Central memory CD8-positive, alpha-beta T cell (primary cell): ENCODE data around the gene SSTR3.

ENCODE experiments used
- ATAC-seq: fragments of 150-1000 bp; cut with Tn5 transposase; replicated peaks from 2 replicates; pipeline ENCODE4 v1.10.0; 2022; ENCODE audit warnings: mild to moderate bottlenecking, moderate FRiP score, moderate number of reproducible peaks; ENCODE audit not compliant: poor library complexity, severe bottlenecking; ENCODE audit errors: extremely low read depth
- DNase-seq, 2 donors: peaks; one replicate each; pipeline ENCODE4 v3.0.0; 2021; ENCODE audit warnings: low spot score in 2 of 2
- H3K27ac Mint-ChIP-seq: one replicate; pipeline ENCODE4 v1.8.0; 2022; ENCODE audit warnings: low read depth, mild to moderate bottlenecking, moderate library complexity, mixed read lengths
- H3K27me3 Mint-ChIP-seq: one replicate; pipeline ENCODE4 v1.8.0; 2022; ENCODE audit warnings: mixed read lengths
- H3K36me3 Mint-ChIP-seq: one replicate; pipeline ENCODE4 v1.8.0; 2022; ENCODE audit warnings: mild to moderate bottlenecking, moderate library complexity, mixed read lengths; ENCODE audit not compliant: insufficient read depth
- H3K4me1 Mint-ChIP-seq: one replicate; pipeline ENCODE4 v1.8.0; 2022; ENCODE audit warnings: mixed read lengths
- H3K4me3 Mint-ChIP-seq: one replicate; pipeline ENCODE4 v1.8.0; 2022; ENCODE audit warnings: mild to moderate bottlenecking, moderate library complexity, mixed read lengths
- H3K9me3 Mint-ChIP-seq: one replicate; pipeline ENCODE4 v1.8.0; 2022; ENCODE audit warnings: mixed read lengths

The SSTR3 gene

GRCh38 chr22:37220543-37220981 is 8.3 kb upstream of the SSTR3 start:
- no peaks in the 10 kb centered on the region for H3K27me3 Mint-ChIP-seq
- DNase-seq (no peak), ATAC-seq (no peak)
- H3K27ac Mint-ChIP-seq, result peak overlapping the region; percentile 75
- peaks cover 29% of the 10 kb centered on the region for H3K36me3 Mint-ChIP-seq
- H3K4me3 Mint-ChIP-seq, result peak overlapping the region; percentile 34
- H3K9me3 Mint-ChIP-seq, result peaks cover 5% of the 10 kb centered on the region
- peaks cover 81% of the 10 kb centered on the region for H3K4me1 Mint-ChIP-seq

- H3K4me3 Mint-ChIP-seq, result peak overlapping the region; percentile 29
- peaks cover 5% of the 10 kb centered on the region for H3K9me3 Mint-ChIP-seq
- no peaks in the 10 kb centered on the region for H3K27me3 Mint-ChIP-seq
- DNase-seq, result no peak
- ATAC-seq, result no peak
- H3K27ac Mint-ChIP-seq, result peak overlapping the region; percentile 75
- peaks cover 71% of the 10 kb centered on the region for H3K4me1 Mint-ChIP-seq
- peaks cover 20% of the 10 kb centered on the region for H3K36me3 Mint-ChIP-seq
Observed at GRCh38 chr22:37219533-37219932, 7.3 kb upstream of the SSTR3 start.

GRCh38 chr22:37218771-37219411 is 6.6 kb upstream of the SSTR3 start:
- H3K9me3 Mint-ChIP-seq, result peaks cover 5% of the 10 kb centered on the region
- H3K4me3 Mint-ChIP-seq, result peak overlapping the region; percentile 29
- peak in 1 of 2 donors; percentile 70 for DNase-seq
- H3K27ac Mint-ChIP-seq, result peak overlapping the region; percentile 75
- H3K27me3 Mint-ChIP-seq, result no peaks in the 10 kb centered on the region
- H3K36me3 Mint-ChIP-seq, result peaks cover 14% of the 10 kb centered on the region
- ATAC-seq, result peak; percentile 87
- H3K4me1 Mint-ChIP-seq, result peaks cover 69% of the 10 kb centered on the region

- Mint-ChIP-seq H3K27me3 (no peaks in the 10 kb centered on the region), H3K4me3 (peak overlapping the region; percentile 29), H3K9me3 (peaks cover 5% of the 10 kb centered on the region), H3K4me1 (peaks cover 69% of the 10 kb centered on the region), H3K27ac (no peak overlapping the region), H3K36me3 (peaks cover 11% of the 10 kb centered on the region)
- no peak for ATAC-seq
- DNase-seq, result no peak
Observed at GRCh38 chr22:37218399-37218770, 6.1 kb upstream of the SSTR3 start.

GRCh38 chr22:37215890-37216289 is 3.6 kb upstream of the SSTR3 start:
- Mint-ChIP-seq H3K4me1 (peaks cover 46% of the 10 kb centered on the region), H3K27me3 (no peaks in the 10 kb centered on the region), H3K27ac (no peak overlapping the region), H3K36me3 (peaks cover 3% of the 10 kb centered on the region), H3K4me3 (no peak overlapping the region), H3K9me3 (no peaks in the 10 kb centered on the region)
- DNase-seq (no peak), ATAC-seq (no peak)

- Mint-ChIP-seq H3K4me1 (peaks cover 36% of the 10 kb centered on the region), H3K27me3 (no peaks in the 10 kb centered on the region), H3K9me3 (no peaks in the 10 kb centered on the region), H3K27ac (no peak overlapping the region), H3K4me3 (no peak overlapping the region), H3K36me3 (peaks cover 2% of the 10 kb centered on the region)
- DNase-seq, result no peak
- no peak for ATAC-seq
Observed at GRCh38 chr22:37214731-37215030, 2.4 kb upstream of the SSTR3 start.

DNA sequence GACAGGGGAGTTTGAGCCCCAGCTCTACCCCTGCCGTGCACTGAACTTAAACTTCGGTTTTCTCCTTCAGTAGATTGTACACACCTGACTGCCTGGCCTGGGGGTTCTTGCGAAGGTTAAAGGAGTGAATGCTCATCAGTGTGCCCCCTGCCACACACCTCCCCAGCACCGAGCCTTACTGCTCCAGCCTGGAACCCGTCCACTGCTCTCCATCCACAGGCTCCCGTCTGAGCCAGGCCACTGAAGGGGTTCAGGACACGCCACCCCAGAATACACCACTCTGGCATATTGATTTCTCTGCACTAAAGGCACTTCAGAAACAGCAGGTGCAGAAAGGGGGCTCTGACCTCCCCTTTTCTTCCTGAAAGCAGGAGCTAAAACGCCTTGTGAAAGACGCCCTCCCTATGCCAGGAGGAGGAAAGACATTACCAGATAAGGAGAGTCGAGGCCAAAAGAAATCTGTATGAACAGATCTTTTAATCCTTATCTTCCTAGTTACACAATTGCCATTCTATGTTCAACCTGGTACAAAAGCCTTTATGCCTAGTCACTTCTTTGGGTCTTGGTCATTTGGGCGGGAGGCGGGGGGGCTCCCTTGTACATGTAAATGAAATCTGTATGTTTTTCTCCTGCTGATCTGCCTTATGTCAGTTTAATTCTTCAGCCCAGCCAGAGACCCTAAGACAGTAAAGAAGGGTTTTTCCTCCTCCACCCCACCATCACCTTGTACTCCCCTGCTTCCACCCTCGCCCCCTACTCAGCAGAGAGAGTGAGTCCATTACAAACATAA is 1.9 kb upstream of the SSTR3 start:
- no peak for DNase-seq
- ATAC-seq, result no peak
- H3K4me1 Mint-ChIP-seq, result peaks cover 32% of the 10 kb centered on the region
- peaks cover 2% of the 10 kb centered on the region for H3K36me3 Mint-ChIP-seq
- no peaks in the 10 kb centered on the region for H3K9me3 Mint-ChIP-seq
- H3K4me3 Mint-ChIP-seq, result no peak overlapping the region
- H3K27me3 Mint-ChIP-seq, result no peaks in the 10 kb centered on the region
- no peak overlapping the region for H3K27ac Mint-ChIP-seq

- Mint-ChIP-seq H3K4me1 (peaks cover 31% of the 10 kb centered on the region), H3K27me3 (no peaks in the 10 kb centered on the region), H3K36me3 (no peaks in the 10 kb centered on the region), H3K27ac (no peak overlapping the region), H3K9me3 (no peaks in the 10 kb centered on the region), H3K4me3 (no peak overlapping the region)
- DNase-seq (no peak), ATAC-seq (no peak)
Observed at GRCh38 chr22:37213218-37213855, 1.1 kb upstream of the SSTR3 start.

DNA sequence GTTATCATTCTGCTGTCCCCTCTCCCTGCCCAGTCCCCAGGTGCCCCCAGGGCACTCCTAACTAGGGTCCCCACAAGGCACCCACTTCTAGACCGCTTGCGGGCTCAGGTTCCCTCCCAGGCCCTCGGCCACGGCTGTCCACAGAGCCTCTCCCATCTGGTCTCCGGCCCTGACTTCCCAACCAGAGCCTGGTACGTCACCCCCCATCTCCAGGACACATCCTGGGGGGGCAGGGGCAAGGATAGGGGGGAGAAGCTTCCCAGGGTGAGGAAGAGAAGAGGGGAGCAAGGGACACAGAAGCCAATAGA is 457 bp downstream of the SSTR3 start:
- ATAC-seq, result no peak
- Mint-ChIP-seq H3K4me1 (peaks cover 23% of the 10 kb centered on the region), H3K9me3 (no peaks in the 10 kb centered on the region), H3K4me3 (no peak overlapping the region), H3K36me3 (peaks cover 2% of the 10 kb centered on the region), H3K27ac (no peak overlapping the region), H3K27me3 (no peaks in the 10 kb centered on the region)
- DNase-seq, result no peak

DNA sequence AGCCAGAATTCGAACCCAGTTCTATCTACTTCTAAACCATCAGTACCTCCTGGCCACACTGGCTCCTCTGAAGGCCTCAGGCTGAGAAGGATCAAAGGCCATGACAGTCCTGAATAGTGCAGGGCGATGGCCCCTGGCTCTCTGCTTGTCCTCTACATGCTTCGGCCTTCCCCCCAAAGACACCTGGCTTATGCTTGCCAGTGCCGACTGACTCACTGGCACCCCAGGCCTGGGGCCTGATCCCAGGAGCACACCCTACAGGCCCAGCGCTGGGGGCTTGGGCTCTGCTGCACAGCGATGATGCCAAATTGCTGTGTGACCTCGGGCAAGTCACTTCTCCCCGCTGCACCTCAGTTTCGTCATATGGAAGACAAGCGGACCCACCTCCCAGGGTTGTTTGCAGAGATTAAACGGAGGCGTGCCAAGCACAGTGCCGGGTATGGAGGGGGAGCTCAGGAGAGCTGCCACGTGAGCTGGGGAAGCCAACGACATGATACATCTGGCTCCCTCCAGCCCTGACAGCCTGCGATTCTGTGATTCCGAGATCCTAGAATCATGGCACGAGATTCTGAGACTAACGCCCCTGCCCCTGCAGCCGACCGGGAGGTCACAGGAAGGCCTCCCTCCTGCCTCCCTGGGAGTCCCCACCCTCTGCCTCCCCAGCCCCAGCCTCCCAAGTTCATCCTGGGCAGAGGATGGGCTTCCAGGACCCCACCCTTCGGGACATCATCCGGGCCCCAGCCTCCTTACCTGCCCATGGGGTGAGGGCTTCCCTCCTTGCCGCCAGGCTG is 1.0 kb downstream of the SSTR3 start:
- ATAC-seq, result no peak

DNA sequence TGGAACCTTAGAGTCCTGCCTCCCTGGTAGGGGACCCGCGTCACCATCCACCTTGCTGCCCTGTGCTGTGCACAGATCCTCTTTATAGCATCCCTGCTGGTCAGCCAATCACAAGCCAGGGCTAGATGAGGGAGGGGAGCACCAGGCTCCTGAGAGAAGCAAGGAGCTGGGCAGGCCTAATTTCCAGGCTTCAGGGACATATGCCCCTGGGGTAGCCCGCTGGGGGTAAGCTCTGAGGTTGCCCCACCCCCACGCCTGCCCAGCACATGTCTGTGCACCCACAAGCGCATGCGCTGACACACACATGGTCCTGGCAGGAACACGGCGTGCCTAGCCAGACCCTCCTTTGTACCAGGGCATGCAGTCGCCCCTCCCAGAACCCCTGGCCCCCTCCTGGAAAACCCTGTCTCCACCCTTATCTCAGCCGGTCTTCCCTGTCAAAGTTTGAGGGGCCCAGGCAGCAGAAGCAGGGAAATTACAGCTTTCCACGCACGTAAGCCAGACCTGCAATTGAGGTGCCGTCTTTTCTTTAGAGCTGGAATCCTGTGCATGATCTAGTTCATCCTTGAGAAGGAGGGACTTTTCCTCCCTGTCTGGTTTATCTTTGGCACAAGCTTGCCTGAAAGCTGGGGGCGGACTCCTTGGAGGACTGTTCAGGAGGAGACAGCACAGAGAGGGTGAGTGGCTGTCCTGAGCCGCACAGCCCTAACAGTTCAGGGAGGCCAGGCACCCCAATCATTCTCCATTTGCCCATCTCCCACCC is 2.1 kb downstream of the SSTR3 start:
- H3K27me3 Mint-ChIP-seq, result no peaks in the 10 kb centered on the region
- H3K4me3 Mint-ChIP-seq, result no peak overlapping the region
- H3K4me1 Mint-ChIP-seq, result peaks cover 16% of the 10 kb centered on the region
- no peaks in the 10 kb centered on the region for H3K9me3 Mint-ChIP-seq
- ATAC-seq (no peak), DNase-seq (no peak)
- H3K36me3 Mint-ChIP-seq, result peaks cover 2% of the 10 kb centered on the region
- H3K27ac Mint-ChIP-seq, result no peak overlapping the region

More for the DNA sequence above, 1.0 kb downstream of the SSTR3 start:
- Mint-ChIP-seq H3K36me3 (peaks cover 2% of the 10 kb centered on the region), H3K9me3 (no peaks in the 10 kb centered on the region), H3K27me3 (no peaks in the 10 kb centered on the region), H3K4me1 (peaks cover 18% of the 10 kb centered on the region), H3K27ac (no peak overlapping the region), H3K4me3 (no peak overlapping the region)
- DNase-seq, result no peak
